ENCODE data around the gene RGS3.

Gene RGS3

GRCh38 chr9:113535756-113536155, 72.2 kb downstream of the RGS3 start:
- Histone ChIP-seq H3K27me3 (ENCODE audit: control insufficient read depth in 1 of 2, insufficient read depth in 1 of 2, low read length in 2 of 2) (peaks cover 0 to 23% of the 10 kb centered on the region in 2 experiments), H3K4me3 (ENCODE audit: insufficient read depth in 1 of 2, low read depth in 1 of 2, low read length in 2 of 2) (no peak overlapping the region), H3K79me1 (replicated peaks; ENCODE audit: low read length, poor library complexity, severe bottlenecking) (peaks cover 2% of the 10 kb centered on the region), H3K14ac (ENCODE audit: low read length in 2 of 2) (no peak overlapping the region), H3K4me2 (ENCODE audit: low read length, poor library complexity, severe bottlenecking) (no peak overlapping the region), H4K8ac (ENCODE audit: low read length) (no peak overlapping the region), H3K18ac (ENCODE audit: low read depth in 1 of 2, low read length in 2 of 2) (no peak overlapping the region), H3K23ac (ENCODE audit: low read length in 2 of 2) (no peak overlapping the region), H3K9ac (ENCODE audit: low read length) (peak overlapping the region; percentile 30), H2BK120ac (ENCODE audit: low read depth, low read length) (no peak overlapping the region), H2BK15ac (ENCODE audit: low read depth, poor library complexity, severe bottlenecking) (no peak overlapping the region), H3K9me3 (ENCODE audit: control insufficient read depth, low read length) (no peaks in the 10 kb centered on the region), H3K27ac (ENCODE audit: low read length, poor library complexity, severe bottlenecking) (no peak overlapping the region), H2BK12ac (ENCODE audit: low read length in 2 of 2) (no peak overlapping the region), H2AFZ (ENCODE audit: low read depth, low read length) (no peak overlapping the region), H3K36me3 (ENCODE audit: control insufficient read depth in 1 of 2, insufficient read depth in 2 of 2, low read depth in 1 of 2, low read length in 2 of 2) (peaks cover 0 to 30% of the 10 kb centered on the region in 2 experiments), H2AK5ac (ENCODE audit: low read length, severe bottlenecking) (no peak overlapping the region), H2BK5ac (ENCODE audit: low read depth, low read length, poor library complexity, severe bottlenecking) (no peak overlapping the region), H3K4ac (ENCODE audit: low read depth in 1 of 2, low read length in 2 of 2) (no peak overlapping the region), H4K91ac (ENCODE audit: low read length) (no peak overlapping the region), H3K4me1 (ENCODE audit: control insufficient read depth, insufficient read depth, low read depth, low read length) (peaks cover 9% of the 10 kb centered on the region)
- DNase-seq = no peak
- over 99% methylated on average over 6 of the region's 6 CpGs for WGBS

DNA sequence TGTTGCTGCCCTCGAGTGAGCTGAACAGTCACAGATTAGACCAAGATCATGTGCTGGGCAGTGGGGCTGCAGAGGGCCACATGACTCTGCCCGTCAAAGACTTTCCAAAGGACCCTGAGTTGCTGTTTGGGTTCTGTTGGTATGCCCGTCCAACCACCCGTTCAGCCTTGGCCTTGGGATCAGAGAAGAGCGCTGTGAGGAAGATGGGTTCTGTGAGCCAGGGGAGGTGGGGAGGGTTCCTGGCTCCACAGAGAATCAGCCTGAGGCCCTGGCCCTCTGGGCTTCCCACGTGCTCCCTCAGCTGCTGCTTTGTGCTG, 72.6 kb downstream of the RGS3 start:
- H3K18ac ChIP-seq (ENCODE audit: low read depth in 1 of 2, low read length in 2 of 2) = peak overlapping the region in 1 of 2 experiments; percentile 29
- WGBS = 81% methylated on average over 6 of the region's 6 CpGs
- H2BK15ac ChIP-seq (ENCODE audit: low read depth, poor library complexity, severe bottlenecking) = peak overlapping the region; percentile 52
- H2BK5ac ChIP-seq (ENCODE audit: low read depth, low read length, poor library complexity, severe bottlenecking) = no peak overlapping the region
- peaks cover 2% of the 10 kb centered on the region for H3K79me1 ChIP-seq (replicated peaks; ENCODE audit: low read length, poor library complexity, severe bottlenecking)
- H3K27me3 ChIP-seq (ENCODE audit: control insufficient read depth in 1 of 2, insufficient read depth in 1 of 2, low read length in 2 of 2) = peaks cover 0 to 20% of the 10 kb centered on the region in 2 experiments
- H3K36me3 ChIP-seq (ENCODE audit: control insufficient read depth in 1 of 2, insufficient read depth in 2 of 2, low read depth in 1 of 2, low read length in 2 of 2) = peaks cover 0 to 30% of the 10 kb centered on the region in 2 experiments
- no peak overlapping the region for H2AFZ ChIP-seq (ENCODE audit: low read depth, low read length)
- H3K27ac ChIP-seq (ENCODE audit: low read length, poor library complexity, severe bottlenecking) = no peak overlapping the region
- no peak overlapping the region for H3K23ac ChIP-seq (ENCODE audit: low read length in 2 of 2)
- H2AK5ac ChIP-seq (ENCODE audit: low read length, severe bottlenecking) = no peak overlapping the region
- H3K4me2 ChIP-seq (ENCODE audit: low read length, poor library complexity, severe bottlenecking) = no peak overlapping the region
- H4K8ac ChIP-seq (ENCODE audit: low read length) = no peak overlapping the region
- no peak overlapping the region for H3K4me3 ChIP-seq (ENCODE audit: insufficient read depth in 1 of 2, low read depth in 1 of 2, low read length in 2 of 2)
- H2BK12ac ChIP-seq (ENCODE audit: low read length in 2 of 2) = no peak overlapping the region
- no peak overlapping the region for H3K14ac ChIP-seq (ENCODE audit: low read length in 2 of 2)
- no peak overlapping the region for H4K91ac ChIP-seq (ENCODE audit: low read length)
- peaks cover 9% of the 10 kb centered on the region for H3K4me1 ChIP-seq (ENCODE audit: control insufficient read depth, insufficient read depth, low read depth, low read length)
- no peak overlapping the region for H2BK120ac ChIP-seq (ENCODE audit: low read depth, low read length)
- peak overlapping the region; percentile 30 for H3K9ac ChIP-seq (ENCODE audit: low read length)
- no peaks in the 10 kb centered on the region for H3K9me3 ChIP-seq (ENCODE audit: control insufficient read depth, low read length)
- DNase-seq = no peak
- no peak overlapping the region for H3K4ac ChIP-seq (ENCODE audit: low read depth in 1 of 2, low read length in 2 of 2)

DNA sequence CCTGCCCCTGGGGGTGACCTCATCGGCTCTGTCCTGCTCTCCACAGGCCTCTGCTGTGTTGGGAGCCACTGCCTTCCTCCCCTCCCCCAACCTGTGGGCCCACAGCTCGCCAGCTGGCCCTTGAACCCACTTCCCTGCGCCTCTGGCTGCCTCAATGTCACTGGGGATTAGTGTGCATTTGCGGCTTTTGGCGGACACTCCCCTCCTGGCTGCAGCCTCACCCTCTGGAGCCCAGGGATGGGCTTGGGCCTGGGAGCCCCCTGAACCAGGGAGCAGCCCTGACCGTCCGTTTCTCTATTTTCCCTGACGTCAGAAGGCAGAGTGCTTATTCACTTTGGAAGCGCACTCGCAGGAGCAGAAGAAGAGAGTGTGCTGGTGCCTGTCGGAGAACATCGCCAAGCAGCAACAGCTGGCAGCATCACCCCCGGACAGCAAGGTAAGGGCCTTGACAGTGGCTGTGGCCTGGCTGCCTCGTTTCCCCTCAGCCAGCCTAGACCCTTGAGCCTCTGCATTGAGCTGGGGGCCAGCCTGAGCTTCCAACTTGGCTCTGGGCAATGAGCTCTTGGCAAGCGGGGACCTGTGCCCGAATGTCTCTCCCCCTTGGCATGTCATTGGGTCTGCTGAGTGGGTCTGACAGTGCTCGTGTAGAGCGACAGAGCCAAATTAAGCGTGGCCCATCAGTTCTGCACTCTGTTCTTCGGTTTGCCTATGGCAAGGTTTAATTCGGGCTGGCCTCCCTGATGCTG, 73.1 kb downstream of the RGS3 start:
- H2BK5ac ChIP-seq (ENCODE audit: low read depth, low read length, poor library complexity, severe bottlenecking) = no peak overlapping the region

DNA sequence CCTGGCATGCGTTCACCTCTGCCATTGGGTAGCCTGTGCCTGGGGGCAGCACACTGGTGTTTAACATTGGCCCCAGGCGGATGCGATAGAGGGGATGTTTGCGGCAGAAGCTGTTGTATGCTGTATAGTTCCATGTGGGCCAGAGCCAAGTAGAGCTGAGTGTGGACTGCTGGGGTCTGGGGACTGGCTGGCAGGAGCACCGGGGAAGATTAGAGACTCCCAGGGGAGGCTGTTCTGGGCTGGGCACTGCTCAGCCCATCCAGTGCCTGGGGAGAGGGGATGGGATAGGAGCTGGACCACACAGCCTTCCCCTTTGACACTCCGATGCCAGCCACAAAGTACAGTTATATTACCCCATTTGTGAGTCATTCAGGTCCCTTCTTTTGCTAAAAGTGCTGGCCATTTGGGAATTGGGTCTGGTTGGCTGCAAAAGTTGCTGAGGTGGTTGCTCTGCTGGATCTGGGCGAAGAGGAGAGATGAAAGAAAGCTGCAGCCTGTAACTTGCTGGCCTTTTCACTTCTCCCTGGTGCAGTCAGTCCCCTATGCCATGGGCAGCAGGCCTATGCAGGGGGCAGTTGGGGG, 73.8 kb downstream of the RGS3 start:
- Histone ChIP-seq H2BK120ac (ENCODE audit: low read depth, low read length) (no peak overlapping the region), H2BK12ac (ENCODE audit: low read length in 2 of 2) (peak overlapping the region in 1 of 2 experiments; percentile 46), H4K91ac (ENCODE audit: low read length) (peak overlapping the region; percentile 6), H3K4me3 (ENCODE audit: insufficient read depth in 1 of 2, low read depth in 1 of 2, low read length in 2 of 2) (no peak overlapping the region), H3K27me3 (ENCODE audit: control insufficient read depth in 1 of 2, insufficient read depth in 1 of 2, low read length in 2 of 2) (peaks cover 0 to 12% of the 10 kb centered on the region in 2 experiments), H3K79me1 (replicated peaks; ENCODE audit: low read length, poor library complexity, severe bottlenecking) (peaks cover 2% of the 10 kb centered on the region), H3K23ac (ENCODE audit: low read length in 2 of 2) (no peak overlapping the region), H3K9me3 (ENCODE audit: control insufficient read depth, low read length) (no peaks in the 10 kb centered on the region), H2BK5ac (ENCODE audit: low read depth, low read length, poor library complexity, severe bottlenecking) (no peak overlapping the region), H3K14ac (ENCODE audit: low read length in 2 of 2) (peak overlapping the region in 1 of 2 experiments; percentile 78), H4K8ac (ENCODE audit: low read length) (no peak overlapping the region), H3K9ac (ENCODE audit: low read length) (no peak overlapping the region), H3K27ac (ENCODE audit: low read length, poor library complexity, severe bottlenecking) (no peak overlapping the region), H3K4ac (ENCODE audit: low read depth in 1 of 2, low read length in 2 of 2) (peak overlapping the region in 1 of 2 experiments; percentile 17), H3K36me3 (ENCODE audit: control insufficient read depth in 1 of 2, insufficient read depth in 2 of 2, low read depth in 1 of 2, low read length in 2 of 2) (peaks cover 0 to 34% of the 10 kb centered on the region in 2 experiments), H3K4me2 (ENCODE audit: low read length, poor library complexity, severe bottlenecking) (no peak overlapping the region), H3K18ac (ENCODE audit: low read depth in 1 of 2, low read length in 2 of 2) (peak overlapping the region in 1 of 2 experiments; percentile 24), H2AFZ (ENCODE audit: low read depth, low read length) (no peak overlapping the region), H2BK15ac (ENCODE audit: low read depth, poor library complexity, severe bottlenecking) (no peak overlapping the region), H3K4me1 (ENCODE audit: control insufficient read depth, insufficient read depth, low read depth, low read length) (peaks cover 9% of the 10 kb centered on the region), H2AK5ac (ENCODE audit: low read length, severe bottlenecking) (no peak overlapping the region)
- WGBS = 88% methylated on average over 6 of the region's 7 CpGs
- DNase-seq = no peak

More for the DNA sequence above, 73.1 kb downstream of the RGS3 start:
- H4K91ac ChIP-seq (ENCODE audit: low read length) = peak overlapping the region; percentile 29
- WGBS = 86% methylated on average over 21 of the region's 21 CpGs
- H3K4ac ChIP-seq (ENCODE audit: low read depth in 1 of 2, low read length in 2 of 2) = no peak overlapping the region
- H2BK120ac ChIP-seq (ENCODE audit: low read depth, low read length) = no peak overlapping the region
- peaks cover 2% of the 10 kb centered on the region for H3K79me1 ChIP-seq (replicated peaks; ENCODE audit: low read length, poor library complexity, severe bottlenecking)
- peaks cover 0 to 17% of the 10 kb centered on the region in 2 experiments for H3K27me3 ChIP-seq (ENCODE audit: control insufficient read depth in 1 of 2, insufficient read depth in 1 of 2, low read length in 2 of 2)
- no peak overlapping the region for H3K27ac ChIP-seq (ENCODE audit: low read length, poor library complexity, severe bottlenecking)
- peak overlapping the region; percentile 52 for H2BK15ac ChIP-seq (ENCODE audit: low read depth, poor library complexity, severe bottlenecking)
- H3K9me3 ChIP-seq (ENCODE audit: control insufficient read depth, low read length) = no peaks in the 10 kb centered on the region
- peak overlapping the region in 1 of 2 experiments; percentile 29 for H3K18ac ChIP-seq (ENCODE audit: low read depth in 1 of 2, low read length in 2 of 2)
- H4K8ac ChIP-seq (ENCODE audit: low read length) = no peak overlapping the region
- H2AK5ac ChIP-seq (ENCODE audit: low read length, severe bottlenecking) = no peak overlapping the region
- peak overlapping the region; percentile 30 for H3K9ac ChIP-seq (ENCODE audit: low read length)
- H2BK12ac ChIP-seq (ENCODE audit: low read length in 2 of 2) = peak overlapping the region in 1 of 2 experiments; percentile 48
- peak overlapping the region in 1 of 2 experiments; percentile 18 for H3K14ac ChIP-seq (ENCODE audit: low read length in 2 of 2)
- H3K4me1 ChIP-seq (ENCODE audit: control insufficient read depth, insufficient read depth, low read depth, low read length) = peaks cover 9% of the 10 kb centered on the region
- no peak overlapping the region for H2AFZ ChIP-seq (ENCODE audit: low read depth, low read length)
- peaks cover 0 to 34% of the 10 kb centered on the region in 2 experiments for H3K36me3 ChIP-seq (ENCODE audit: control insufficient read depth in 1 of 2, insufficient read depth in 2 of 2, low read depth in 1 of 2, low read length in 2 of 2)
- H3K23ac ChIP-seq (ENCODE audit: low read length in 2 of 2) = no peak overlapping the region
- peak; percentile 52 for DNase-seq
- H3K4me3 ChIP-seq (ENCODE audit: insufficient read depth in 1 of 2, low read depth in 1 of 2, low read length in 2 of 2) = no peak overlapping the region
- no peak overlapping the region for H3K4me2 ChIP-seq (ENCODE audit: low read length, poor library complexity, severe bottlenecking)

Measured in mesenchymal stem cell (in vitro differentiated cells and primary cell).